GM19438 (cell line): Measurements from ENCODE around the gene FAM78A.
A peak's percentile ranks its signal among the peaks of the same experiment; 100 is the strongest.
"Not testable (repeated sequence)": the region's sequence is repeated elsewhere in the genome, so short reads cannot be mapped to it uniquely, and the experiment has no call there.

Experiments
- ATAC-seq: cut with Tn5 transposase; IDR thresholded peaks from one replicate; pipeline ENCODE4 v1.9.1; 2021; ENCODE audit warnings: low read depth; ENCODE audit not compliant: unreplicated experiment

Gene FAM78A

GRCh38 chr9:131270171-131271015 is 5.9 kb downstream of the FAM78A start:
- ATAC-seq, result no peak

GRCh38 chr9:131266266-131267229 is 9.8 kb downstream of the FAM78A start:
- ATAC-seq, result no peak

GRCh38 chr9:131264231-131264630 is 12.1 kb downstream of the FAM78A start:
- no peak for ATAC-seq

GRCh38 chr9:131263701-131264100 is 12.6 kb downstream of the FAM78A start:
- no peak for ATAC-seq

GRCh38 chr9:131263033-131263343 is 13.3 kb downstream of the FAM78A start:
- not testable (repeated sequence) for ATAC-seq

GRCh38 chr9:131262327-131263032 is 13.8 kb downstream of the FAM78A start:
- peak; percentile 65 for ATAC-seq

DNA sequence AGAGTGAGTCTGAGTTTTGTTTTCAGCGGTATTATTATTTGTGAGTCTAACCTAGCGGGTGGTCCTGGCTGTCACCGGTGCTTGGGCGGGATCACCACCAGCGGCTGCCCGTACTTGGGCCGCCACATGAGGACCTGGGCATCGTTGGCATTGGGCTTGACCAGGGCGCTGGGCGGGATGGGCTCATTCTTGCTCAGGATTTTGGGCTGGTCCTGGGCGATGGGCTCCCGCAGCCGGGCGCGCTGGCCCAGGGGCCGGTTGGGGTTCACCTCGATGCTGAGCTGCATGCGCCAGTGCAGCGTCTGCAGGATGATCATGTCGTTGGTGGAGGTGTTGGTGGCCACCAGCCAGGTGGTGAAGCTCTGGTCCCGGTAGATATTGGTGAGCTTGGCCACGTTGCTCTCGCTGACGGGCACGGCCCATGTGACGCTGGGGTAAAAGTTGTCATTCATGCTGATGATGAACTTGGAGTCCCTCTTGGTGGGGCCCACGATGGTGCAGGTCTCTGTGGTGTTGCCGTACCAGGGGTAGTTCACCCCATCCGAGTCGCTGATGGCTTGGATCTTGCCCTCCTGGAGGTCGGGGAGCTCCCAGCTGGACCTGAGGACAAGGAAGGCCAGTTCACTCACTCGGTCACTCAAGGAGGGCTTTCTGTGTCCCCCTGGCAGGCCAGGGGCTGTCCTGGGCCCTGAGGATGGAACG is 15.4 kb downstream of the FAM78A start:
- ATAC-seq, result no peak

- no peak for ATAC-seq
These were observed 16.3 kb downstream of the FAM78A start for GRCh38 chr9:131259916-131260597.

- no peak for ATAC-seq
These were observed 16.8 kb downstream of the FAM78A start for GRCh38 chr9:131259432-131259898.

DNA sequence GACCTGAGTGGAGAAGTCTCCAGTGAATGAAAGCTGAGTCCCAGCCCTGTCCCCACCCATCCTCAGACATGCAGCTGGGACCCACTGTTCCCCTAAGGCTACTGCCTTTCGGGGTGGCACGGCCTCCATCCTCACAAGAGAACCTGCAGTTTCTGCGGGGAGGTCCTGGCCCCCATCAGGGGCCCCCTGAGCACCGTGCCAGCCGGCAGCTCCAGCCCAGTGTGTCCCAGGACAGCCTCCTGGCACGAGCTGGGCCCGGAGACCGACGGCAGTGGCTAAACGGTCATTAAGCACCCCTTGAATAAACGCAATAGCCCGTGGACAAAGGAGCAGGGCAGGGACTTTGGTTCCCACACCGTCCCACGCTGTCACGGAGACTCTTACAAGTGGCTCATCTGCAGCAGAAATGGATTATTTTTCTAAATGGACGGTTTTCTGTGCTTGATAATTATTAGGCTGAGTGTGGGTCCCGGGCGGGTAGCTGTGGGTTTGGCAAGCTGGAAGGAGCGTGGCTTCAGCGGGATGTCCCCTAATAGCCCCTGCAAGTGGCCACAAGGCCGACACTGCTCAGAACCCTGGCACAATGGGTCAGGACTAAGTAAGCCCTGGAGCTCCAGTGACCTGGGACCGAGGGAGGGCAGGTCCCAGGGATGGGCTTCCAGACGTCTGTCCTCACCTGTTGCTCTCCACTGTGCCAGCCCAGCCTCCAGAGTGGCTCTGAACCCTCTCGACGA is 17.4 kb downstream of the FAM78A start:
- no peak for ATAC-seq

GRCh38 chr9:131258186-131258585 is 18.1 kb downstream of the FAM78A start:
- ATAC-seq, result no peak

DNA sequence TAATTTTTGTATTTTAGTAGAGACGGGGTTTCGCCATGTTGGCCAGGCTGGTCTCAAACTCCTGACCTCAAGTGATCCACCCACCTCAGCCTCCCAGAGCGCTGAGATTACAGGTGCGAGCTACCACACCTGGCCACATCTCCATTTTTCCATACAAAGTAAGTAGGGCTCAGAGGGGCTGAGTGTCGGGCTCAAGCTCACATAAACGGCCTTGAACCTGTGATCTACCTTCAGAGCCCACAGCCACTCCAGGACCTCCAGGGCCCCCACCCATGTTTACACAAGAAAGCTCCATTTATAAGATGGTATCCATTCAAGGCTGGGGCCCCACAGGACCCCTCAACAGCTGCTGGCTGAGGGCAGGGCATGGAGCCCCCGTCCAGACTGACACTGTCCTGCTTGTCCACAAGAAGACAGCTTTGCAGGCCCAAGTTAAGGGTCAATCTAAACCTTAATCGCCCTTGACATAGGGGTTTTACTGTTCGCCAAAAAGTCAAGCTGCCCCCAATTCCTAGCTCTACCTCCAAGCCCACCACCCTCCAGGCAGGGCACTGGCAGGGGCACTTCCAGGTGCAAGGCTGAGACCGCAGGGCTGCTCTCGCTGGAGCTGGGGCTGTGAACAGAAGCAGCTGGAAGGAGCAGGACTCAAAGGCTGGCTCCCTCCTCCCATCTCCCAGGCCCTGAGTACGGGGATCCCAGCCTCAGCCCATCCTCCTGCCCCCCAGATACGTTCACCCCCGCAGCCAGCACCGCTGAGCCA is 18.9 kb downstream of the FAM78A start:
- ATAC-seq, result no peak

GRCh38 chr9:131255676-131256197 is 20.6 kb downstream of the FAM78A start:
- no peak for ATAC-seq

DNA sequence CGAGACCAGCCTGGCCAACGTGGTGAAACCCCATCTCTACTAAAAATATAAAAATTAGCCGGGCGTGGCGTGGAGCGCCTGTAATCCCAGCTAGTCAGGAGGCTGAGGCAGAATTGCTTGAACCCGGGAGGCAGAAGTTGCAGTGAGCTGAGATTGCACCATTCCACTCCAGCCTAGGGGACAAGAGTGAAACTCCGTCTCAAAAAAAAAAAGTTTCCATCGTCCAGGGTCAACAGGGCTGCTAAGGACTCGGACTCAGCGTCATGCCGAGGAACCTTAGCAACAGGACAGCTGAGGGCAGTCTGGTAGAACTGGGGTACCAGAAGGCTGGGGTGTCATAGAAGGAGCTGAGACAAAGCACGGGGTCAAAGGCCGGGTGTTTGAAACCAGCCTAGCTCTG is 21.7 kb downstream of the FAM78A start:
- ATAC-seq, result no peak

DNA sequence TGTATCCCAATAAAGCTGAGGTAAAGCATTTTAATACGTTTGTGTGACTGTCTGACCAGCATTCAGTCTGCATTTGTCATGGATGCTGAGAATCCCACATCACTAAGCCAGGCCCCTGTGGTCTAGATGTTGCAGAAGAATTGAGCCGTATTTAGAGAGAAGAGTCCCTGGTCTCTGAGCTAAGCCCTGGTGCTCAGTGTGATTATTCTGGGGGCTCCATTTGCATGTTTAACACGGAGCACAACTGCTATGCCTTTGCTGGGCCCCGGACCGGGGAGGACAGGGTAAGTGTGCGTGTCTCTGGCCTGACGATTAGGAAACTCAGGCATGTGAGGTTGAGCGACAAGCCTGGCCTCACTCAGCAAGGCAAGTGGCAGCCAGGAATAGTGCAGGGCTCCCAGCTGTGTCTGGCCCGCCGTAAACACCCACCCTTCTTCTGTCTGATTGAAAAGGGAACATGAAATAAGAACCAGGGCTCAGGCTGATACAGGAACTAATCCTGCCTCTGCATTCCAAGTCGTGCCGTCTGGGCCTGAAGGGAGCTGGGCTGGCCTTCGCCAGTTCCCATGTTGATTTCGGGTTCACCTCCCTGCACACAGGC is 22.3 kb downstream of the FAM78A start:
- no peak for ATAC-seq

- ATAC-seq, result peak; percentile 1
These were observed 24.2 kb downstream of the FAM78A start for GRCh38 chr9:131252120-131252519.

GRCh38 chr9:131246618-131247017 is 29.7 kb downstream of the FAM78A start:
- no peak for ATAC-seq

- not testable (repeated sequence) for ATAC-seq
These were observed 32.0 kb downstream of the FAM78A start for GRCh38 chr9:131244331-131244730.
